PFSK-1 (cell line): ENCODE data around the gene PUS3.

Experiments
- FOXP2 ChIP-seq: optimal IDR thresholded peaks from 2 replicates; pipeline ENCODE3; 2011; ENCODE audit warnings: borderline replicate concordance, control low read depth, inconsistent platforms; ENCODE audit not compliant: insufficient read depth; ENCODE audit errors: extremely low read length, extremely low read depth
- POLR2AphosphoS5 ChIP-seq: IDR thresholded peaks from 2 replicates; pipeline ENCODE4 v1.6.1; 2012; ENCODE audit warnings: low read depth, mild to moderate bottlenecking, control low read depth, low read length, moderate library complexity
- SIN3A ChIP-seq: IDR thresholded peaks from 2 replicates; pipeline ENCODE4 v1.6.1; 2012; ENCODE audit warnings: mild to moderate bottlenecking, low read length, moderate library complexity, borderline replicate concordance; ENCODE audit not compliant: insufficient read depth
- TAF1 ChIP-seq: IDR thresholded peaks from 2 replicates; pipeline ENCODE4 v1.6.1; 2012; ENCODE audit warnings: low read length, control low read depth, borderline replicate concordance; ENCODE audit not compliant: insufficient read depth
- TF ChIP-seq, protein P1 (sequence below), 2 experiments: IDR thresholded peaks; 2 replicates each; pipeline versions ENCODE4 v1.6.1 to v1.8.0; 2011 to 2012; ENCODE audit warnings: low read depth in 2 of 2, low read length in 2 of 2, control low read depth in 1 of 2, inconsistent platforms in 1 of 2, mild to moderate bottlenecking in 1 of 2, moderate library complexity in 1 of 2; ENCODE audit not compliant: insufficient read depth in 1 of 2

Gene PUS3

DNA sequence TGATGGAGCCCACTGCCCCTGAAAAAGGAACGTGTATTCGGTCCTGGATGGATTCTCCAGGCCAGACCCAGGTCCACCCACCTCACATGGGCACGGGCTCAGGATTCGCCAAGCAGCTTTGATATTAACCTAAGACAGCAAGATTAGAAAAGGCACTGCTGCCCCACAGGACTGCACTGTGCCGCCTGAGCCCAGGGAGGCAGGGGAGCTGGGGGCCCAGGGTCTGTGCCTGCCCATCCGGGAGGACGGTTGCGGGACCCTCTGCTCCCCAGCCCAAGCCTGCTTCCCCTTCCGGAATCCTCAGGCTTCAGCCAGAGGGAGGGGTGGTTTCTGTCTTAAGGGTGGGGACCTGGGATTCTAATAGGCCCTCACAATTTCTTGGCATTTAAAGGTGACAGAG, 29.3 kb upstream of the PUS3 start:
- TF ChIP-seq, protein P1, sequence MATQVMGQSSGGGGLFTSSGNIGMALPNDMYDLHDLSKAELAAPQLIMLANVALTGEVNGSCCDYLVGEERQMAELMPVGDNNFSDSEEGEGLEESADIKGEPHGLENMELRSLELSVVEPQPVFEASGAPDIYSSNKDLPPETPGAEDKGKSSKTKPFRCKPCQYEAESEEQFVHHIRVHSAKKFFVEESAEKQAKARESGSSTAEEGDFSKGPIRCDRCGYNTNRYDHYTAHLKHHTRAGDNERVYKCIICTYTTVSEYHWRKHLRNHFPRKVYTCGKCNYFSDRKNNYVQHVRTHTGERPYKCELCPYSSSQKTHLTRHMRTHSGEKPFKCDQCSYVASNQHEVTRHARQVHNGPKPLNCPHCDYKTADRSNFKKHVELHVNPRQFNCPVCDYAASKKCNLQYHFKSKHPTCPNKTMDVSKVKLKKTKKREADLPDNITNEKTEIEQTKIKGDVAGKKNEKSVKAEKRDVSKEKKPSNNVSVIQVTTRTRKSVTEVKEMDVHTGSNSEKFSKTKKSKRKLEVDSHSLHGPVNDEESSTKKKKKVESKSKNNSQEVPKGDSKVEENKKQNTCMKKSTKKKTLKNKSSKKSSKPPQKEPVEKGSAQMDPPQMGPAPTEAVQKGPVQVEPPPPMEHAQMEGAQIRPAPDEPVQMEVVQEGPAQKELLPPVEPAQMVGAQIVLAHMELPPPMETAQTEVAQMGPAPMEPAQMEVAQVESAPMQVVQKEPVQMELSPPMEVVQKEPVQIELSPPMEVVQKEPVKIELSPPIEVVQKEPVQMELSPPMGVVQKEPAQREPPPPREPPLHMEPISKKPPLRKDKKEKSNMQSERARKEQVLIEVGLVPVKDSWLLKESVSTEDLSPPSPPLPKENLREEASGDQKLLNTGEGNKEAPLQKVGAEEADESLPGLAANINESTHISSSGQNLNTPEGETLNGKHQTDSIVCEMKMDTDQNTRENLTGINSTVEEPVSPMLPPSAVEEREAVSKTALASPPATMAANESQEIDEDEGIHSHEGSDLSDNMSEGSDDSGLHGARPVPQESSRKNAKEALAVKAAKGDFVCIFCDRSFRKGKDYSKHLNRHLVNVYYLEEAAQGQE (IDR thresholded peaks at IDR 0.05; ENCODE audit: insufficient read depth in 1 of 2, low read depth in 2 of 2, low read length in 2 of 2): no peak
- TF ChIP-seq TAF1 (no peak), FOXP2 (no peak), SIN3A (no peak), POLR2AphosphoS5 (no peak)

DNA sequence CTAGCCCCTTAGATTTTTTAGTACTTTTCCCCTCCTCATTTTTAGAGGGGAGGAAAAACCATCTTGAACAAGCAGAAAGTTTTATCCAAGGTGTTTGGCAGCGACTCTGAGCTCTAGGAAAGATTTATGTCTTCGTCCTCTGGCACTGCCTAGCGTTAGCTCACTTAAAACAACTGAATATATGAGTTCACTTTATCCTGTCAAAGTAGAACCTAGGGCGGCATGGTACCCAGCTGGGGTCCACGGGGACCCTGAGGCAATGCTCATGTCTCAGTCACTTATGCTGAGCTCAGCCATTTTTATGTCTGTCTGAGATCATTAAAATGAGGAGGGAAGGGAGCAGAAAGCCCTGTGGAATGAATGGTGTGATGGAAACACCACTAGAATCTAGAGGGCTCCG, 28.7 kb upstream of the PUS3 start:
- no peak for TF ChIP-seq SIN3A
- no peak for TF ChIP-seq POLR2AphosphoS5
- TF ChIP-seq, protein P1 (IDR thresholded peaks at IDR 0.05; ENCODE audit: insufficient read depth in 1 of 2, low read depth in 2 of 2, low read length in 2 of 2): no peak
- no peak for TF ChIP-seq TAF1
- TF ChIP-seq FOXP2: no peak

DNA sequence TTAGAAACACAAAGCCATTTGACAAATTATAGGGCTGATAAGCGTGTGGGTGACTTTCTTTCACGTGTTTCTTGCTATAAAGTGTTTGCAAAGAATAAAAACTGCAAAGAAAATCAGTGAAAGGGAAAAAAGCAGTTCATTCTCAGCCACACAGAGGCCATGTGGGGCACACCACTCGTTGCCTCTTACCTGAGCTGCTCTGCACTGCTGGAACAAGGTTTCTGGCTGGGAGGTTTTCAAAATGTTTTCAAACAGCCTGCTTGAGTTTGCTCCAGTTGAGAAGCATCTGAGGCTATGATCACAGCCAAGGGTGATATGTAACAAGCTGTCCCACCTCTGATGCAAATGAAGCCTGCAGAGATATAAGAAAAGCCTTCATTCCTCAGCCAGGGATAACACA, 28.1 kb upstream of the PUS3 start:
- TF ChIP-seq FOXP2 (no peak), POLR2AphosphoS5 (no peak), SIN3A (no peak), TAF1 (no peak)
- TF ChIP-seq, protein P1 (IDR thresholded peaks at IDR 0.05; ENCODE audit: insufficient read depth in 1 of 2, low read depth in 2 of 2, low read length in 2 of 2): no peak

DNA sequence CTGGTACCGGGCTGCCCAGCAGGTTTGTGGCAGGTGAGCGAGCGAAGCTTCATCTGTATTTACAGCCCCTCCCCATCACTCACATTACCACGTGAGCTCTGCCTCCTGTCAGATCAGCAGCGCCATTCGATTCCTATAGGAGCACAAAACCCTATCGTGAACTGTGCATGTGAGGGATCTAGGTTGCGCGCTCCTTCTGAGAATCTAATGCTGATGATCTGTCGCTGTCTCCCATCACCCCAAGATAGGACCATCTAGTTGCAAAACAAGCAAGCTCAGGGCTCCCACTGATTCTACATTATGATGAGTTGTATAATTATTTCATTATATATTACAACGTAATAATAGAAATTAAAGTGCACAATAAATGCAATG, 27.1 kb upstream of the PUS3 start:
- TF ChIP-seq SIN3A (no peak), POLR2AphosphoS5 (no peak)
- TF ChIP-seq, protein P1 (IDR thresholded peaks at IDR 0.05; ENCODE audit: insufficient read depth in 1 of 2, low read depth in 2 of 2, low read length in 2 of 2): no peak

DNA sequence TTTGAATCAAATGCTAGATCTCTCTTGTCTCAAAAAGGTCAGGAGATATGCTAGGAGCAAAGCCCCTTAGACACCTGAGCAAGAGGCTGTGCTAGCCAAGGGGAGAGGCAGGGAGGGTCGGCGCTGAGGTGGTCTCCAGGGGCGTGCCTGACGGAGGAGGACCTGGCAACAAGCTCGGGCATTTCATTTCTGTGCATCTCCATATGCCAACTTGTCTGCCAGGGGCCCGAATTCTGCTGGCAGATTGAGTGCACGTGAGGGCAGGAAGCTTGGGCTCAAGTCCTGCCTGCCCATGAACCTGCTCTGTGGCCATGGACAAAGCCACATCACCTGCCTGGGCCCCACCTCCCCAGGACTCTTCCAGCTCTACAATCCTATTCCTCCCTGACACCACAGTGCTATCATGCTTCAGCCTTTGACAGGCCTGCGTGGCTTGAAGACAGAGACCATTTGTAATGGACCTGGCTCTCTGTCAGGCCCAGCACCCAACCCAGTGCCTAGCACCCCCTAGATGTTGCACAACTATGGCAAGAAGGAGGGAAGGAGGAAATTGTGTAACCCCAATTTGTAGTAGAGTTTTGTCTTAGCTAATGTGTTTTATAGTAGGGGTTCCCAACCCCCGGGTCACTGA, 26.6 kb upstream of the PUS3 start:
- TF ChIP-seq TAF1: no peak
